Panc1 (cell line): Measurements from ENCODE around the gene SPINK6. TPM values are rescaled to one million over a fixed set of nuclear protein-coding genes. Genes with fewer than 3 reads are reported as not detected.

Experiments used
- ATAC-seq: fragments of 200-7000 bp; cut with Tn5 transposase; 2 replicates; pipeline ENCODE4 v1.9.1; 2020; ENCODE audit warnings: mild to moderate bottlenecking, moderate library complexity
- BruUV-seq: library from RNA; stranded (reverse); fragments of 400-500 nt; replicated peaks from 2 replicates; lab custom pipeline; 2021; lab: Mats Ljungman, UMichigan
- CTCF ChIA-PET: fragments of 300-600 bp; sonication (Branson Sonifier 250); formaldehyde crosslinking; loops from one replicate; lab custom pipeline; 2022; ENCODE audit warnings: antibody characterized with exemption; lab: Charles Lee
- POLR2A ChIA-PET: fragments of 300-600 bp; sonication (Branson Sonifier 250); formaldehyde crosslinking; loops from one replicate; lab custom pipeline; 2022; ENCODE audit warnings: antibody characterized with exemption; lab: Charles Lee
- DNase-seq: peaks from one replicate; pipeline ENCODE4 v3.0.0-alpha.2; 2010; ENCODE audit warnings: low read depth, low spot score
- H3K27ac ChIP-seq: 2 replicates; pipeline ENCODE4 v1.5.1; 2011; ENCODE audit warnings: mild to moderate bottlenecking, low read length, inconsistent platforms
- H3K27me3 ChIP-seq: fragments of 200-500 bp; sonication (Bioruptor generic); 2 replicates; pipeline ENCODE4 v1.6.0; 2014; ENCODE audit warnings: low read length, inconsistent platforms; ENCODE audit not compliant: control insufficient read depth, insufficient read depth
- H3K36me3 ChIP-seq: fragments of 200-500 bp; sonication (Bioruptor generic); 2 replicates; pipeline ENCODE4 v1.5.1; 2014; ENCODE audit warnings: inconsistent platforms, mild to moderate bottlenecking, low read length, moderate library complexity; ENCODE audit not compliant: control insufficient read depth, insufficient read depth
- H3K4me1 ChIP-seq: 2 replicates; pipeline ENCODE4 v1.5.1; 2011; ENCODE audit warnings: inconsistent platforms, mild to moderate bottlenecking, low read length, moderate library complexity; ENCODE audit not compliant: control insufficient read depth, insufficient read depth
- H3K4me3 ChIP-seq, 2 experiments: 2 replicates each; pipeline ENCODE4 v1.5.1; 2011 to 2012; ENCODE audit warnings: low read depth in 2 of 2, low read length in 2 of 2, mild to moderate bottlenecking in 2 of 2, inconsistent platforms in 1 of 2, moderate library complexity in 1 of 2
- H3K9me3 ChIP-seq: fragments of 200-500 bp; sonication (Bioruptor generic); 2 replicates; pipeline ENCODE4 v1.5.1; 2014; ENCODE audit warnings: low read depth, mild to moderate bottlenecking, inconsistent platforms, low read length, moderate library complexity; ENCODE audit not compliant: control insufficient read depth, insufficient read depth
- POLR2AphosphoS5 ChIP-seq: IDR thresholded peaks from 2 replicates; pipeline ENCODE4 v1.6.1; 2012; ENCODE audit warnings: mild to moderate bottlenecking, low read depth, low read length, moderate library complexity
- SIN3A ChIP-seq: IDR thresholded peaks from 2 replicates; pipeline ENCODE4 v1.6.1; 2012; ENCODE audit warnings: low read depth, mild to moderate bottlenecking, low read length, moderate library complexity, borderline replicate concordance; ENCODE audit not compliant: insufficient read depth
- TCF7L2 ChIP-seq: IDR thresholded peaks from 2 replicates; pipeline ENCODE4 v1.6.1; 2011; ENCODE audit warnings: mild to moderate bottlenecking, low read depth, low read length, inconsistent platforms
- in situ Hi-C: cut with HindIII; loops from 2 replicates; pipeline ENCODE4 v1.10.0; 2016; ENCODE audit warnings: low sequenced_read_pairs, low pct_unique_long_range_greater_than_20kb
- intact Hi-C: fragments of 100-400 bp; cut with micrococcal nuclease; formaldehyde crosslinking; loops from one replicate; pipeline ENCODE4 v1.10.0; 2022; ENCODE audit not compliant: unreplicated experiment
- total RNA-seq: library from RNA; stranded (reverse); gene quantifications from one replicate; pipeline ENCODE4 v1.2.1, GENCODE V29; 2021; ENCODE audit not compliant: unreplicated experiment
- TF ChIP-seq, protein P1 (sequence below): fragments of 450-650 bp; IDR thresholded peaks from 2 replicates; pipeline ENCODE4 v1.5.1; 2017; ENCODE audit warnings: mild to moderate bottlenecking
- TF ChIP-seq, protein P2 (sequence below), 2 experiments: IDR thresholded peaks; 2 replicates each; pipeline ENCODE4 v1.6.1; 2011 to 2012; ENCODE audit warnings: low read depth in 2 of 2, control low read depth in 1 of 2, low read length in 1 of 2, mild to moderate bottlenecking in 1 of 2, moderate library complexity in 1 of 2; ENCODE audit not compliant: insufficient read depth in 1 of 2

SPINK6 gene
- total RNA-seq, 1 experiment from 2014 or later = not detected

DNA sequence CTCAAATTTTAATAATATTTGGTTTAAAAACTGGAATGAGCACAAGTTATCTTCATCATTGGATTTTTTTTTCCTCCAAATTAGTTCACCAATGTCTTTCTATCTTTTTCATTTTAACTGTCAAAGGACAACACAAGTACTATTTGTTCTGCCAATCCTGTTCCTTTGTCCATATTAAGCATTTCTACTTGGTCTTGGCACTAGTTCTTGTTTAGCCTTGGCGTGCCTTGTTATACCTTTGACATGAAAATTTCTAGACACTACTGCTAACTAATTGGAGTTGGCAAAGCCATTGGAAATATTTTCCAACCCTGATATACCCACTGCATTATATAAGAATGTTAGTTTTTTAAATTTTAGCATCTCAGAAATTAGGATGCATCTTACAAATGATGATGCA is 3.8 kb downstream of the SPINK6 start:
- in situ Hi-C loops = no loop called here
- ChIA-PET POLR2A (no interaction called here), CTCF (no interaction called here)
- H3K27me3 ChIP-seq = no peaks in the 10 kb centered on the region
- no peak overlapping the region for H3K4me3 ChIP-seq
- TF ChIP-seq SIN3A = no peak
- TF ChIP-seq, protein P1, sequence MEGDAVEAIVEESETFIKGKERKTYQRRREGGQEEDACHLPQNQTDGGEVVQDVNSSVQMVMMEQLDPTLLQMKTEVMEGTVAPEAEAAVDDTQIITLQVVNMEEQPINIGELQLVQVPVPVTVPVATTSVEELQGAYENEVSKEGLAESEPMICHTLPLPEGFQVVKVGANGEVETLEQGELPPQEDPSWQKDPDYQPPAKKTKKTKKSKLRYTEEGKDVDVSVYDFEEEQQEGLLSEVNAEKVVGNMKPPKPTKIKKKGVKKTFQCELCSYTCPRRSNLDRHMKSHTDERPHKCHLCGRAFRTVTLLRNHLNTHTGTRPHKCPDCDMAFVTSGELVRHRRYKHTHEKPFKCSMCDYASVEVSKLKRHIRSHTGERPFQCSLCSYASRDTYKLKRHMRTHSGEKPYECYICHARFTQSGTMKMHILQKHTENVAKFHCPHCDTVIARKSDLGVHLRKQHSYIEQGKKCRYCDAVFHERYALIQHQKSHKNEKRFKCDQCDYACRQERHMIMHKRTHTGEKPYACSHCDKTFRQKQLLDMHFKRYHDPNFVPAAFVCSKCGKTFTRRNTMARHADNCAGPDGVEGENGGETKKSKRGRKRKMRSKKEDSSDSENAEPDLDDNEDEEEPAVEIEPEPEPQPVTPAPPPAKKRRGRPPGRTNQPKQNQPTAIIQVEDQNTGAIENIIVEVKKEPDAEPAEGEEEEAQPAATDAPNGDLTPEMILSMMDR = no peak
- TF ChIP-seq, protein P2, sequence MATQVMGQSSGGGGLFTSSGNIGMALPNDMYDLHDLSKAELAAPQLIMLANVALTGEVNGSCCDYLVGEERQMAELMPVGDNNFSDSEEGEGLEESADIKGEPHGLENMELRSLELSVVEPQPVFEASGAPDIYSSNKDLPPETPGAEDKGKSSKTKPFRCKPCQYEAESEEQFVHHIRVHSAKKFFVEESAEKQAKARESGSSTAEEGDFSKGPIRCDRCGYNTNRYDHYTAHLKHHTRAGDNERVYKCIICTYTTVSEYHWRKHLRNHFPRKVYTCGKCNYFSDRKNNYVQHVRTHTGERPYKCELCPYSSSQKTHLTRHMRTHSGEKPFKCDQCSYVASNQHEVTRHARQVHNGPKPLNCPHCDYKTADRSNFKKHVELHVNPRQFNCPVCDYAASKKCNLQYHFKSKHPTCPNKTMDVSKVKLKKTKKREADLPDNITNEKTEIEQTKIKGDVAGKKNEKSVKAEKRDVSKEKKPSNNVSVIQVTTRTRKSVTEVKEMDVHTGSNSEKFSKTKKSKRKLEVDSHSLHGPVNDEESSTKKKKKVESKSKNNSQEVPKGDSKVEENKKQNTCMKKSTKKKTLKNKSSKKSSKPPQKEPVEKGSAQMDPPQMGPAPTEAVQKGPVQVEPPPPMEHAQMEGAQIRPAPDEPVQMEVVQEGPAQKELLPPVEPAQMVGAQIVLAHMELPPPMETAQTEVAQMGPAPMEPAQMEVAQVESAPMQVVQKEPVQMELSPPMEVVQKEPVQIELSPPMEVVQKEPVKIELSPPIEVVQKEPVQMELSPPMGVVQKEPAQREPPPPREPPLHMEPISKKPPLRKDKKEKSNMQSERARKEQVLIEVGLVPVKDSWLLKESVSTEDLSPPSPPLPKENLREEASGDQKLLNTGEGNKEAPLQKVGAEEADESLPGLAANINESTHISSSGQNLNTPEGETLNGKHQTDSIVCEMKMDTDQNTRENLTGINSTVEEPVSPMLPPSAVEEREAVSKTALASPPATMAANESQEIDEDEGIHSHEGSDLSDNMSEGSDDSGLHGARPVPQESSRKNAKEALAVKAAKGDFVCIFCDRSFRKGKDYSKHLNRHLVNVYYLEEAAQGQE (IDR thresholded peaks at IDR 0.05; ENCODE audit: insufficient read depth in 1 of 2, low read depth in 2 of 2, low read length in 1 of 2) = no peak
- TF ChIP-seq TCF7L2 = no peak
- no peak for TF ChIP-seq POLR2AphosphoS5
- H3K4me1 ChIP-seq = no peaks in the 10 kb centered on the region
- BruUV-seq = no TSS peak
- DNase-seq = no peak
- no peak for ATAC-seq
- no peaks in the 10 kb centered on the region; the same call in 1 of the 2 replicates for H3K36me3 ChIP-seq
- intact Hi-C loops = no loop called here
- no peaks in the 10 kb centered on the region for H3K9me3 ChIP-seq
- no peak overlapping the region for H3K27ac ChIP-seq

DNA sequence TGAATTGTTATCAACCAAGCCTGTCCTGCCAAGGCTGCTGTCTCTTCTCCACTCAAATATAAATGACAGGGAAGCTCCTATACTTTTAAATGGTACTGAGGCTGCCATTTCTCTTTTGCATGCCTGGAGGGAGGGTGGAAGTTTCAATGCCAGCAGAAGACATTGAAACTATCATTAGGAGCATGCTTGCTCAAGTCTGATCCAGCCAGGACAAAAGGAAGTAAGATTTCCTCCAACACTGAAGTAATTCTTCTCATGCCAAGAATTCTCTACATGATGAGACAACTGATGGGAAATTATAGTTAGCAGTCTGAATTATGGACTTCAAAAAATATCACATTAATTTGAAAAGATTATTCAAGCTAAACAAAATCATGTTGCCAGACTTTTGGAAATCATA is 5.4 kb downstream of the SPINK6 start:
- CTCF ChIA-PET = no interaction called here
- Histone ChIP-seq H3K9me3 (no peaks in the 10 kb centered on the region), H3K27me3 (no peaks in the 10 kb centered on the region), H3K36me3 (no peaks in the 10 kb centered on the region; the same call in 1 of the 2 replicates), H3K27ac (no peak overlapping the region), H3K4me3 (no peak overlapping the region), H3K4me1 (no peaks in the 10 kb centered on the region)
- in situ Hi-C loops (no loop called here), intact Hi-C loops (no loop called here)
- BruUV-seq = no TSS peak
- ATAC-seq (no peak), DNase-seq (no peak)
- POLR2A ChIA-PET = no interaction called here
- TF ChIP-seq, protein P1 = no peak
- TF ChIP-seq TCF7L2 (no peak), SIN3A (no peak), POLR2AphosphoS5 (no peak)
- TF ChIP-seq, protein P2 (IDR thresholded peaks at IDR 0.05; ENCODE audit: insufficient read depth in 1 of 2, low read depth in 2 of 2, low read length in 1 of 2) = no peak
